GM12878 (cell line): ENCODE results near the gene STK39. TPM values are rescaled to one million over a fixed set of nuclear protein-coding genes. Genes with fewer than 3 reads are reported as not detected.

Experiments used
- ATAC-seq: fragments of 200-7000 bp; cut with Tn5 transposase; 3 replicates; pipeline ENCODE4 v1.9.1; 2020; ENCODE audit warnings: mild to moderate bottlenecking, moderate library complexity
- BruUV-seq: library from RNA; stranded (reverse); fragments of 400-500 nt; replicated peaks from 2 replicates; lab custom pipeline; 2021; lab: Mats Ljungman, UMichigan
- CTCF ChIA-PET: fragments of 300-600 bp; sonication (Branson Sonifier 250); formaldehyde crosslinking; extraction: SDS; loops from one replicate; lab custom pipeline; 2021; ENCODE audit warnings: inconsistent platforms; lab: Yijun Ruan, JAX
- POLR2A ChIA-PET: fragments of 350-600 bp; formaldehyde crosslinking; extraction: SDS; loops from one replicate; lab custom pipeline; 2021; ENCODE audit warnings: inconsistent platforms; lab: Charles Lee
- RAD21 ChIA-PET: fragments of 300-600 bp; sonication (Branson Sonifier 250); formaldehyde crosslinking; loops from one replicate; lab custom pipeline; 2023; ENCODE audit warnings: antibody characterized with exemption; ENCODE audit not compliant: unreplicated experiment; lab: Charles Lee
- SMC1A ChIA-PET: fragments of 300-600 bp; sonication (Branson Sonifier 250); formaldehyde crosslinking; loops from one replicate; lab custom pipeline; 2023; ENCODE audit not compliant: unreplicated experiment, uncharacterized antibody; lab: Charles Lee
- DNase-seq: peaks from one replicate; pipeline ENCODE4 v3.0.0-alpha.2; 2011; ENCODE audit warnings: low read depth, low spot score
- FAIRE-seq: peaks from 3 replicates; lab custom pipeline; 2011; peaks lifted over from hg19 to GRCh38; lab: Jason Lieb, UNC
- H2AFZ ChIP-seq: 2 replicates; pipeline ENCODE4 v1.6.0; 2011; ENCODE audit warnings: low read depth, low read length, control low read depth; ENCODE audit not compliant: control insufficient read depth
- H3K27ac ChIP-seq: 2 replicates; pipeline ENCODE4 v1.5.1; 2011; ENCODE audit warnings: control low read depth; ENCODE audit not compliant: control insufficient read depth, insufficient read depth
- H3K27me3 ChIP-seq, 2 experiments: replicated peaks in 1 of 2; 2 replicates each; pipeline versions ENCODE4 v1.6.0 to v1.6.1; 2011; ENCODE audit warnings: low read length in 1 of 2; ENCODE audit not compliant: control insufficient read depth in 2 of 2, insufficient read depth in 2 of 2
- H3K36me3 ChIP-seq, 2 experiments: 2 replicates each; pipeline ENCODE4 v1.5.1; 2011; ENCODE audit warnings: low read length in 1 of 2; ENCODE audit not compliant: control insufficient read depth in 2 of 2, insufficient read depth in 2 of 2
- H3K4me1 ChIP-seq: 2 replicates; pipeline ENCODE4 v1.6.1; 2011; ENCODE audit warnings: mild to moderate bottlenecking, low read length, moderate library complexity, mixed read lengths; ENCODE audit not compliant: control insufficient read depth, insufficient read depth
- H3K4me2 ChIP-seq: 2 replicates; pipeline ENCODE4 v1.6.0; 2011; ENCODE audit warnings: control low read depth; ENCODE audit not compliant: control insufficient read depth, insufficient read depth
- H3K4me3 ChIP-seq: fragments of 200-600 bp; sonication (generic); 2 replicates; pipeline ENCODE4 v1.5.1; 2016
- H3K79me2 ChIP-seq: 2 replicates; pipeline ENCODE4 v1.6.0; 2011; ENCODE audit warnings: low read length; ENCODE audit not compliant: control insufficient read depth, insufficient read depth
- H3K9ac ChIP-seq: 2 replicates; pipeline ENCODE4 v1.8.0; 2011; ENCODE audit warnings: low read length, control low read depth, mixed read lengths; ENCODE audit not compliant: control insufficient read depth, insufficient read depth
- H3K9me3 ChIP-seq: replicated peaks from 3 replicates; pipeline ENCODE4 v1.5.1; 2011; ENCODE audit warnings: mild to moderate bottlenecking, low read length; ENCODE audit not compliant: control insufficient read depth, insufficient read depth
- H4K20me1 ChIP-seq: 2 replicates; pipeline ENCODE4 v1.6.0; 2011; ENCODE audit not compliant: control insufficient read depth, insufficient read depth
- IKZF2 ChIP-seq, 2 experiments: fragments of 450-650 bp; IDR thresholded peaks; 2 replicates each; pipeline ENCODE4 v1.6.1; 2017; ENCODE audit warnings: mild to moderate bottlenecking in 2 of 2, moderate library complexity in 2 of 2
- WGBS: methylation state at CpG from one replicate; pipeline ENCODE4 v1.1.6; 2016; ENCODE audit warnings: low lambda C conversion rate; ENCODE audit not compliant: insufficient replicate concordance, insufficient coverage; ENCODE audit errors: missing lambda C conversion rate; 5-methylcytosine and 5-hydroxymethylcytosine counted together
- in situ Hi-C: fragments of 300-500 bp; cut with MboI; formaldehyde crosslinking; loops from 9 replicates; pipeline ENCODE4 v1.14.3; 2018; ENCODE audit warnings: mixed read lengths
- intact Hi-C: fragments of 100-400 bp; cut with micrococcal nuclease; formaldehyde crosslinking; loops from one replicate; pipeline ENCODE4 v1.14.2; 2022; ENCODE audit not compliant: unreplicated experiment
- polyA plus RNA-seq, 11 experiments: library from polyadenylated mRNA; depleted of rRNA in 4 of 11; unstranded in 6 of 11; stranded (reverse) in 5 of 11; fragments of >200 nt; fragmentation: Nextera tagmentation in 4 of 11; fragmentation: Illumina TruSeq in 1 of 11; extraction: Ambion mirVana in 4 of 11; extraction: Trizol in 1 of 11; gene quantifications; 1 replicate in 1 of 11; 2 replicates in 10 of 11; pipeline versions ENCODE4 v1.2.1 to v1.2.3, GENCODE V29; 2011 to 2016; ENCODE audit warnings: inconsistent platforms in 2 of 11, missing spikeins in 2 of 11, low read depth in 1 of 11
- total RNA-seq, 4 experiments: library from RNA; depleted of rRNA in 3 of 4; stranded (reverse); fragments of >200 nt in 3 of 4; fragmentation: Illumina TruSeq in 1 of 4; extraction: Trizol in 1 of 4; gene quantifications; 2 replicates each; pipeline versions ENCODE4 v1.2.1 to v1.2.3, GENCODE V29; 2013 to 2021
- TF ChIP-seq, protein P1 (sequence below): fragments of 450-650 bp; formaldehyde crosslinking; IDR thresholded peaks from 2 replicates; pipeline ENCODE4 v1.4.0; 2022; ENCODE audit warnings: mild to moderate bottlenecking, moderate library complexity
- TF ChIP-seq, protein P2 (sequence below): fragments of 150-350 bp; IDR thresholded peaks from 2 replicates; pipeline ENCODE4 v1.6.1; 2016; ENCODE audit warnings: low read depth, low read length

Gene STK39
- total and polyA plus RNA-seq, 10 of the 15 experiments (the other 5 are each of a cell fraction or from before 2014, with no cell fraction given) = 0.03 to 0.21 (median 0.07) TPM; not detected in 5

DNA sequence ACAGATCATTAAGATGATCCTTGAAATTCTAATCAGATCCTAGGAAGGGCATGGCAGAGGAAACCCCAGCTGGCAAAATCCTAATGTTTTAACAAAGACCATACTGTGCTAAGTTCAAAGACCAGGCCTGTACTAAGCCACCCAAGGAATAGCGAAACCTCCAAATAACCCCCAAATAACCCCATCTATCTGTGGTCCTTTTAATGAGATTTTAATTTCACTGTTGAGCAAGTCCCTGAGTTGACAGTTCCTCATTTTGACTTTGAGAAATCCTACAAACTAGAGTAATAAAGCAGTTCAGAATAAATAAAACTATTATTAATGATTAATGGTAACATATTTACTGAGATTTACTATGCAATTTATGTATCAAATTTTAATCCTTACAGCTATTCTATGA is 259.8 kb downstream of the STK39 start:
- ATAC-seq (no peak), DNase-seq (no peak), FAIRE-seq (no peak)
- SMC1A ChIA-PET = interaction anchor here (2.3 kb wide), 1 partner anchor 10 kb away, joined by 6 read pairs; no protein-coding TSS in a partner anchor
- POLR2A ChIA-PET = no interaction called here
- RAD21 ChIA-PET = no interaction called here
- Histone ChIP-seq H3K36me3 (no peaks in the 10 kb centered on the region), H3K27ac (no peak overlapping the region), H3K79me2 (no peaks in the 10 kb centered on the region), H3K9ac (no peak overlapping the region), H3K9me3 (no peaks in the 10 kb centered on the region), H3K4me2 (no peak overlapping the region), H3K27me3 (no peaks in the 10 kb centered on the region), H2AFZ (no peak overlapping the region), H3K4me1 (no peaks in the 10 kb centered on the region), H3K4me3 (no peak overlapping the region), H4K20me1 (no peaks in the 10 kb centered on the region)
- CTCF ChIA-PET = no interaction called here
- in situ Hi-C loops (no loop called here), intact Hi-C loops (no loop called here)
- TF ChIP-seq, protein P1, sequence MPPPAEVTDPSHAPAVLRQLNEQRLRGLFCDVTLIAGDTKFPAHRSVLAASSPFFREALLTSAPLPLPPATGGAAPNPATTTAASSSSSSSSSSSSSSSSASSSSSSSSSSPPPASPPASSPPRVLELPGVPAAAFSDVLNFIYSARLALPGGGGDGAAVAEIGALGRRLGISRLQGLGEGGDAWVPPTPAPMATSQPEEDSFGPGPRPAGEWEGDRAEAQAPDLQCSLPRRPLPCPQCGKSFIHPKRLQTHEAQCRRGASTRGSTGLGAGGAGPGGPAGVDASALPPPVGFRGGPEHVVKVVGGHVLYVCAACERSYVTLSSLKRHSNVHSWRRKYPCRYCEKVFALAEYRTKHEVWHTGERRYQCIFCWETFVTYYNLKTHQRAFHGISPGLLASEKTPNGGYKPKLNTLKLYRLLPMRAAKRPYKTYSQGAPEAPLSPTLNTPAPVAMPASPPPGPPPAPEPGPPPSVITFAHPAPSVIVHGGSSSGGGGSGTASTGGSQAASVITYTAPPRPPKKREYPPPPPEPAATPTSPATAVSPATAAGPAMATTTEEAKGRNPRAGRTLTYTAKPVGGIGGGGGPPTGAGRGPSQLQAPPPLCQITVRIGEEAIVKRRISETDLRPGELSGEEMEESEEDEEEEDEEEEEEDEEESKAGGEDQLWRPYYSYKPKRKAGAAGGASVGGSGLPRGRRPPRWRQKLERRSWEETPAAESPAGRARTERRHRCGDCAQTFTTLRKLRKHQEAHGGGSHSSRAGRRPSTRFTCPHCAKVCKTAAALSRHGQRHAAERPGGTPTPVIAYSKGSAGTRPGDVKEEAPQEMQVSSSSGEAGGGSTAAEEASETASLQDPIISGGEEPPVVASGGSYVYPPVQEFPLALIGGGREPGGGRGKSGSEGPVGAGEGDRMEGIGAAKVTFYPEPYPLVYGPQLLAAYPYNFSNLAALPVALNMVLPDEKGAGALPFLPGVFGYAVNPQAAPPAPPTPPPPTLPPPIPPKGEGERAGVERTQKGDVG = no peak
- TF ChIP-seq IKZF2 (IDR thresholded peaks at IDR 0.05) = no peak
- TF ChIP-seq, protein P2, sequence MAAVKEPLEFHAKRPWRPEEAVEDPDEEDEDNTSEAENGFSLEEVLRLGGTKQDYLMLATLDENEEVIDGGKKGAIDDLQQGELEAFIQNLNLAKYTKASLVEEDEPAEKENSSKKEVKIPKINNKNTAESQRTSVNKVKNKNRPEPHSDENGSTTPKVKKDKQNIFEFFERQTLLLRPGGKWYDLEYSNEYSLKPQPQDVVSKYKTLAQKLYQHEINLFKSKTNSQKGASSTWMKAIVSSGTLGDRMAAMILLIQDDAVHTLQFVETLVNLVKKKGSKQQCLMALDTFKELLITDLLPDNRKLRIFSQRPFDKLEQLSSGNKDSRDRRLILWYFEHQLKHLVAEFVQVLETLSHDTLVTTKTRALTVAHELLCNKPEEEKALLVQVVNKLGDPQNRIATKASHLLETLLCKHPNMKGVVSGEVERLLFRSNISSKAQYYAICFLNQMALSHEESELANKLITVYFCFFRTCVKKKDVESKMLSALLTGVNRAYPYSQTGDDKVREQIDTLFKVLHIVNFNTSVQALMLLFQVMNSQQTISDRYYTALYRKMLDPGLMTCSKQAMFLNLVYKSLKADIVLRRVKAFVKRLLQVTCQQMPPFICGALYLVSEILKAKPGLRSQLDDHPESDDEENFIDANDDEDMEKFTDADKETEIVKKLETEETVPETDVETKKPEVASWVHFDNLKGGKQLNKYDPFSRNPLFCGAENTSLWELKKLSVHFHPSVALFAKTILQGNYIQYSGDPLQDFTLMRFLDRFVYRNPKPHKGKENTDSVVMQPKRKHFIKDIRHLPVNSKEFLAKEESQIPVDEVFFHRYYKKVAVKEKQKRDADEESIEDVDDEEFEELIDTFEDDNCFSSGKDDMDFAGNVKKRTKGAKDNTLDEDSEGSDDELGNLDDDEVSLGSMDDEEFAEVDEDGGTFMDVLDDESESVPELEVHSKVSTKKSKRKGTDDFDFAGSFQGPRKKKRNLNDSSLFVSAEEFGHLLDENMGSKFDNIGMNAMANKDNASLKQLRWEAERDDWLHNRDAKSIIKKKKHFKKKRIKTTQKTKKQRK = no peak
- WGBS = 80% methylated on average over 1 of the region's 1 CpG
- BruUV-seq = no TSS peak
